Measurements from ENCODE around the gene BPI.
"Not testable (repeated sequence)": the region's sequence is repeated elsewhere in the genome, so short reads cannot be mapped to it uniquely, and the experiment has no call there.

BPI gene

DNA sequence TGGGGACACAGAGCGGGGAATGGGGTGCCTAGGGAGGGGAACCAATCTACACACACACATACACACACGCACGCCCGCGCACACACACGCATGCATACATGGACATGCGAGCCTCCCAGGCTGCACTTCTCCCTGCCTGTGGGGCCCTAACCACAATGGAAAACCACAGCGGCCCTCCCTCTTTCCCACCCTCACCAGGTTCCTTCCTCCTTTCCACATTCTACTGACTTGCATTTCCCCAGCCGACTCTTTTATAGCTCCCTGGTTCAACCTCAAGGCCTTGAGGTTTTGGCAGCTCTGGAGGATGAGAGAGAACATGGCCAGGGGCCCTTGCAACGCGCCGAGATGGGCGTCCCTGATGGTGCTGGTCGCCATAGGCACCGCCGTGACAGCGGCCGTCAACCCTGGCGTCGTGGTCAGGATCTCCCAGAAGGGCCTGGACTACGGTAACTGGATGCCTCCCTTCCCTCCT is at the start of gene BPI:
Gene BPI (plus strand): TSS at position 249 of the 472 bp plus-strand sequence. CDS start 68 bp downstream, at position 317.
- TF ChIP-seq, protein P1, sequence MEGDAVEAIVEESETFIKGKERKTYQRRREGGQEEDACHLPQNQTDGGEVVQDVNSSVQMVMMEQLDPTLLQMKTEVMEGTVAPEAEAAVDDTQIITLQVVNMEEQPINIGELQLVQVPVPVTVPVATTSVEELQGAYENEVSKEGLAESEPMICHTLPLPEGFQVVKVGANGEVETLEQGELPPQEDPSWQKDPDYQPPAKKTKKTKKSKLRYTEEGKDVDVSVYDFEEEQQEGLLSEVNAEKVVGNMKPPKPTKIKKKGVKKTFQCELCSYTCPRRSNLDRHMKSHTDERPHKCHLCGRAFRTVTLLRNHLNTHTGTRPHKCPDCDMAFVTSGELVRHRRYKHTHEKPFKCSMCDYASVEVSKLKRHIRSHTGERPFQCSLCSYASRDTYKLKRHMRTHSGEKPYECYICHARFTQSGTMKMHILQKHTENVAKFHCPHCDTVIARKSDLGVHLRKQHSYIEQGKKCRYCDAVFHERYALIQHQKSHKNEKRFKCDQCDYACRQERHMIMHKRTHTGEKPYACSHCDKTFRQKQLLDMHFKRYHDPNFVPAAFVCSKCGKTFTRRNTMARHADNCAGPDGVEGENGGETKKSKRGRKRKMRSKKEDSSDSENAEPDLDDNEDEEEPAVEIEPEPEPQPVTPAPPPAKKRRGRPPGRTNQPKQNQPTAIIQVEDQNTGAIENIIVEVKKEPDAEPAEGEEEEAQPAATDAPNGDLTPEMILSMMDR (IDR thresholded peaks at IDR 0.05; ENCODE audit: control extremely low read depth, extremely low read depth, low read depth, missing control alignments): no peak
- ChIA-PET POLR2A (no interaction called here), CTCF (interaction anchor here (1.1 to 2.5 kb wide), 4 partner anchors 9 to 82 kb away, joined by 3 to 10 read pairs (median 4); no protein-coding TSS in a partner anchor)
- no peak for DNase-seq (ENCODE audit: extremely low spot score)

DNA sequence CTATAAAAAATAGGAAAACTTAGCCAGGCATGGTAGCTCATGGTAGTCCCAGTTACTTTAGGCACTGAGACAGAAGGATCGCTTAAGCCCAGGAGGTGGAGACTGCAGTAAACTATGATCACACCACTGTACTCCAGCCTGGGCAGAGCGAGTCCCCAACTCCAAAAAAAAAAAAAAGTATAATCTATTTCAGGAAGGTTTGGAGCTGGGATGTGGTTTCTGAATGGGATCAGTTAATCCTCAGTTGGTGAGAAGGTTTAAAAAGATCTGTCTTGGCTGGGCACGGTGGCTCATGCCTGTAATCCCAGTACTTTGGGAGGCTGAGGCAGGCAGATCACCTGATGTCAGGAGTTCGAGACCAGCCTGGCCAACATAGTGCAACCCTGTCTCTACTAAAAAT is 49.3 kb upstream of the BPI start:
- DNase-seq (ENCODE audit: extremely low spot score); POLR2A ChIA-PET: not testable (repeated sequence)
- CTCF ChIA-PET: interaction anchor here (1.5 kb wide), 1 partner anchor 34 kb away, joined by 5 read pairs; no protein-coding TSS in a partner anchor

GRCh38 chr20:38255393-38255792 is 48.6 kb upstream of the BPI start:
- TF ChIP-seq, protein P1 (IDR thresholded peaks at IDR 0.05; ENCODE audit: control extremely low read depth, extremely low read depth, low read depth, missing control alignments): no peak
- ChIA-PET CTCF (no interaction called here), POLR2A (no interaction called here)
- no peak for DNase-seq (ENCODE audit: extremely low spot score)

GRCh38 chr20:38256021-38256420 is 47.9 kb upstream of the BPI start:
- no peak for DNase-seq (ENCODE audit: extremely low spot score)
- ChIA-PET POLR2A (no interaction called here), CTCF (interaction anchor here (1.2 kb wide), 1 partner anchor 14 kb away, joined by 3 read pairs; no protein-coding TSS in a partner anchor)
- TF ChIP-seq, protein P1 (IDR thresholded peaks at IDR 0.05; ENCODE audit: control extremely low read depth, extremely low read depth, low read depth, missing control alignments): no peak

DNA sequence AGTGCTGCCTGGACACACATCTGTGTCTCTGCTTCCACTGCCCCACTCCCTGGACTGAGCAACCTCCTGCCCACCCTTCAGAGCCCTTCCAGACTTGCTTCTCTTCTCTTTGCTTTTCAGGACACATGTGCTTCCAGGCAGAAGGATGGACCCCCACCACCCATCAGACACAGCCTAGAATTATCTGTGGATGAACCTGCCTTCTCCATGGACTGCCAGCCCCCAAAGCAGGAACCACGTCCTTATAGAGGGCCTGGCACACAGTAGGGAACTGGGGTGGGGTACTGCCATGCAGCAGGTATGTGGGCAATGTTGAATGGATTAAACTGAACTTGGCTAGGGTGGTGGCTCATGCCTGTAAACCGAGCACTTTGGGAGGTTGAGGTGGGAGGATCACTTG is 47.0 kb upstream of the BPI start:
- CTCF ChIA-PET: interaction anchor here (1.2 kb wide), 1 partner anchor 13 kb away, joined by 3 read pairs; no protein-coding TSS in a partner anchor
- TF ChIP-seq, protein P1 (IDR thresholded peaks at IDR 0.05; ENCODE audit: control extremely low read depth, extremely low read depth, low read depth, missing control alignments): no peak
- no peak for DNase-seq (ENCODE audit: extremely low spot score)
- POLR2A ChIA-PET: no interaction called here

- ChIA-PET CTCF (no interaction called here), POLR2A (no interaction called here)
- DNase-seq (ENCODE audit: extremely low spot score): no peak
- TF ChIP-seq, protein P1 (IDR thresholded peaks at IDR 0.05; ENCODE audit: control extremely low read depth, extremely low read depth, low read depth, missing control alignments): no peak
Observed at GRCh38 chr20:38258545-38259215, 45.3 kb upstream of the BPI start.

GRCh38 chr20:38260025-38260377 is 44.0 kb upstream of the BPI start:
- CTCF ChIA-PET: no interaction called here
- POLR2A ChIA-PET: no interaction called here
- TF ChIP-seq, protein P1 (IDR thresholded peaks at IDR 0.05; ENCODE audit: control extremely low read depth, extremely low read depth, low read depth, missing control alignments): no peak

More at GRCh38 chr20:38260025-38260377, 44.0 kb upstream of the BPI start:
- no peak for DNase-seq (ENCODE audit: extremely low spot score)
